GM19099 (cell line): Measurements from ENCODE around the gene NBEA.

Source experiments
- POLR2A ChIP-seq: IDR thresholded peaks from 3 replicates; pipeline ENCODE4 v1.6.1; 2011; ENCODE audit warnings: low read depth; ENCODE audit not compliant: insufficient read length; ENCODE audit errors: extremely low read depth

Gene NBEA

DNA sequence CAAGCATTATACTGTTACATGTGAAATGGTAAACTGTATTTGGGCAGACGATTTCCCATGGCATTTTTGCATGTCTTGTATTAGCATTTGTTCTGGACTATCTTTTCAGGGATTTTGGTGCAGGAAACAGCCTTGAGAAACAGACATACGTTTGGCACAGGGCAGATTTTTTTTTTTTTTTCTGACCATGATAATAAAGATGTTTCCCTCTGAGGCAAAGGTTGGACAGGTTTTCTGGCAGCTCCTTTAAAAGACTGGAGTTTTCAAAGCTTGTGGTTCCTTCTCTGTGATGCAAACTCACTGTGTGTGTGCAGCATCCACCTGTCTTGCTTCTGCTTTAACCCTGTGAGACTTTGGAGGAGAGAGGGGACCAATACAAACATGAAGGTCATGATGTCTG lies 63.0 kb downstream of the NBEA start:
- no peak for TF ChIP-seq POLR2A

GRCh38 chr13:35014606-35015213 lies 72.6 kb downstream of the NBEA start:
- TF ChIP-seq POLR2A: no peak

DNA sequence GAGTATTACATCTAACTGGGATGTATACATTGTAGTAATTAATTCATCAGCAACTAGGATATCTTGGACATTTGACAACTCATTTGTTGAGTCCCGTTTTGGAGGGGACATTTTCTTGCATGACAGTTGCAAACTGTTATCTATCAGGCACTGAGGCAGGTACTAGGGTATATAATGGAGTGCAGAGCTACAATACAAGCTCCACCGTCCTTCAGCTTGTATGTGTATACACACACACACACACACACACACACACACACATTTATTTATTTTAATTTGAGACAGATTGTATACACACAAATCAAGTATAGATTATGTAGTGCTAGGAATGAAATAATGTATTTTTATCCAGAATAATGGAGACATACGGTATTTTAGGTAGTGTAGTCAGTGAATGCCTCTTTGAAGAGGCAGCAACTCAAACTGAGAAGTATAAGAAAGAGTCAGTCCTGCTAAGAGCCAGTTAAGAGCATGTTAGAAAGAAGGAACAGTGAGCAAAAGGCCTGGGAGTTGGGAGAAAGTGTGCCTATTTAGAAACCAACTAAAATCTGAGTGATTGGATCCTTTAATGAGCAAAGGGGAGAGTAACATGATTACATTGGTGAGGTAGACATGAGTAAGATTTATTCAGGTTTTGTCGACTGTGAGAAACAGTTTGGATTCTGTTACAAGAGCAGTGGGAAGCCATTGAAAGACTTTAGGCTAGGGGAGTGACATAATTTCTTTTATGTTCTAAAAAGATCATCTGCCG lies 74.5 kb downstream of the NBEA start:
- TF ChIP-seq POLR2A: no peak

DNA sequence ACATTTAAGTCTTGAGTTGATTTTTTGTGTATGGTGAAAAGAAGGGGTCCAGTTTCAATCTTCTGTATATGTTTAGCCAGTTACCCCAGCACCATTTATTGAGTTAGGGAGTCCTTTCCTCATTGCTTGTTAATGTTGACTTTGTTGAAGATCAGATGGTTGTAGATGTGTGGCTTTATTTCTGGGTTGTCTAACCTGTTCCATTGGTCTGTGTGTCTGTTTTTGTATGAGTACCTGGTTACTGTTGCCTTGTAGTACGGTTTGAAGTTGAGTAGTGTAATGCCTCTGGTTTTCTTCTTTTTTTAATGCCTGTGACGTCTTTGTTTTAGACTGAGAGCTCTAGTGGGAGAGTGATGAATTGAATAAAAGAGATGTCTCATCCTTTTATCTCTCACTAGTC lies 83.2 kb downstream of the NBEA start:
- TF ChIP-seq POLR2A: no peak

DNA sequence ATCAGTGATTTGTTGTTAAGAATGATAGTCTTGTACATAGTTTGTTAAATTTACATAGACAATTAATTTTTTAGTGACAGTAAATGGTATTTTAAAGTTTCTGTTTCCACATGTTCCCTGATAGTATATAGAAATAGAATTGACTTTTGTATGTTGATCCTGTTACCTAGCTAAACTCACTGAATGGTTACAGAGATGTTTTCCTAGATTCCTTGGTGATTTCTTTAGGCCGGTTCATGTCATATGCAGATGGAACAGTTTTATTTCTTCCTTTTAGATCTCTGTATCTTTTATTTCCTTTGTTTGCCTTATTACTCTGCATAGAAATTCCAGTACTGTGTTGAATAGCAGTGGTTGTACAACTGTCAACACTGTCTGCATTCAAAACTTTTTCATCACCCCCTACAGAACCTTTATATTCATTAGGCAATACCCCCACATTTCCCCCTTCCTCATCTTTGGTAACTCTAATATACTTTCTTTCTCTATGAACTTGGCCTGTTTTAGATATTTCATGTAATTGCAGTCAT lies 86.3 kb downstream of the NBEA start:
- no peak for TF ChIP-seq POLR2A

GRCh38 chr13:35039012-35039411 lies 96.9 kb downstream of the NBEA start:
- TF ChIP-seq POLR2A: no peak

DNA sequence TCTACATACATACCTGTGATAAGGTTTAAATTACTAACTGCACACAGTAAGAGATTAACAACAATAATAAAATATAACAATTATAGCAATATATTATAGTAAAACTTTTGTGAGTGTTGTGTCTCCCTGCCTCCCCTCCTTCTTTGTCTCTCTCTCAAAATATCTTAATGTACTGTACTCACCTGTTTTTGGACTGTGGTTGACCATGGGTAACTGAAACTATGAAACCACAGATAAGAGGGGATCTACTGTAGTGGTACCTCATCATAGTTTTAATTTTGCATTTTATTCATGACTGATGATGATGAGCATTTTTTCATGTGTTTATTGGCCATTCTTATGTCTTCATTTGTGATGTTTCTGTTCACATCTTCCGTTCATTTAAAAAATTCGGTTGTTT lies 104.5 kb downstream of the NBEA start:
- TF ChIP-seq POLR2A: no peak

DNA sequence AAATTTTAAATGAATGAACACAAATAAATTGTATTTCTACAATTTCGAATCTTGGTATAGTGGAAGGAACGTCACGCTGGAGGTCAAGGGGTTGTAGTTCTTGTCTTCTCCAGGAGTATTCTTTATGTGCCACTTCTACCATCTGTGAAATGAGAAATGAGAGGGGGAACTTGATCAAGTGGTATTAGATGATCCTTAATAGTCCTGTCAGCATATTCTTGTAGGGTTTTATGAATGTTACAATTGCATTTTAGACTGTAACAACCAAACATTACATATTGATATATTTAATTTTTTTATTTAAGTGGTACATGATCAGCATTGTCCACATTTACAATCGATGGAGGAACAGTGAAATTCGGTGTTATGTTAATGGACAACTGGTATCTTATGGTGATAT lies 113.6 kb downstream of the NBEA start:
- TF ChIP-seq POLR2A: no peak

GRCh38 chr13:35057858-35058257 lies 115.8 kb downstream of the NBEA start:
- TF ChIP-seq POLR2A: no peak

GRCh38 chr13:35086667-35087066 lies 144.6 kb downstream of the NBEA start:
- no peak for TF ChIP-seq POLR2A

DNA sequence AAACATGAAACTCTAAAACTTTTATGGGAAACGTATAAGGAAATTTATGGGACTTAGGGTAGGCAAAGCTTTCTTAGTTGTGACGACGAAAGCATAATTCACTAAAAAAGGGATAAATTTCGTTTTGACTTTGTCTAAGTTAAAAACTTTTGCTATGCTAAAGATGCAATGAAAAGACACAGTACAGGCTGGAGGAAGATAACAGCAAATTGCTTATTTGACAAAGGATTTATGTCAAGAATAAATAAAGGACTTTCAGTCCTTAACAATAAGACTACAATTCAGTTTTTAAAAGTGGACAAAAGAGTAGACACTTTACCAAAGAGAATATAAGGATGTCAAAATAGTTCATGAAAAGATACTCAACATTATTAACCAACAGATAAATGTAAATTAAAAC lies 150.2 kb downstream of the NBEA start:
- no peak for TF ChIP-seq POLR2A

DNA sequence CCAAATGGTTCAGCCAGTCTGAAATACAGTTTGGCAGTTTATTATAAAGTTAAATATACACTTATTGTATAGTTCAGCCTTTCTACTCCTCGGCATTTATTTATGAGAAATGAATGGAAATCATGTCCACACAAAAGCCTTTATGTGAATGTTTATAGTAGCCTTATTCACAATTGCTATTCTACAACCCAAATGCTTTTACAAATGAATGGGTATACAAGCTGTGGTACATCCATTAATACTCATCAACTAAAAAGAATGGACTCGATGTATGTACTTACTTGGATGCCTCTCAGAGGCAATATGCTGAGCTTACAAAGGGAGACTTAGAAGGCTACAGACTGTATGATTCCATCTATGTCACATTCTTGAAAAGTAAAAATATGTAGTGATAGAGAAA lies 150.7 kb downstream of the NBEA start:
- TF ChIP-seq POLR2A: no peak

DNA sequence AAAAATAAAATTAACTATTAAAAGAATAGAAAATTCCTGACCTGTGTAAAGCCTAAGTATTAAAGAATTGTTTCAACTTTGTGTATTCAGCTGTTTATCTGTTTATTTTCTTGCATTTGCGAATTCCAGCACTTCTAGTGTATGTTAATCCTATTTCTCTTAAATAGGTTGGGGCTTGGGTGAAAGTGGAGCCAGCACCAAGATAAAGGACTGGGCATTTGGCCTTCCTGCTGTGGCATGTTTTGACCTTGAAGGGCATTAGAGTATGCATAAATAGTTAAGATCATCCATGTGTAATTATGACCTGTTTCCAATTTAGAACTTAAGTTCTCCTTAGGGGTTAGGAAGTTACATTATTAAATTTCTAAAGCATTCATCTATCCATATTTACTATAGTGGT lies 151.3 kb downstream of the NBEA start:
- TF ChIP-seq POLR2A: no peak

DNA sequence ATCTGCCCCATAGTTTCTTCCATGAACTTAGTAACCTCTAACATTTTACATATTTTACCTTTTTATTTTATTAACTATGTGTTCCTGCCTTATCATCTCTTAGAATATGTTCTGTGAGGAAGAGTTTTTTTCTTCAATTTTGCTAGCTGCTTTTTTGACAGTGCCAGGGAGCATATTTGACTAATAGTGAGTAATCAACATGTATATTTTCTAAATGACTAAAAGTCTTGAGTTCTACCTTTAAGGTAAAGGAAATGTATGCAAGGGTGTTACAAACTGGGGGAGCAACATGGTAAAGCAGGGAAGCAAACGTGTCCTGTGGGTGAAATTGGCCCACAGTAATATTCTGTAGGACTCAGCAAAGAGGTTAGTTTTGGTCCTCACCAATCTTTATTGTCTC lies 165.5 kb downstream of the NBEA start:
- no peak for TF ChIP-seq POLR2A

DNA sequence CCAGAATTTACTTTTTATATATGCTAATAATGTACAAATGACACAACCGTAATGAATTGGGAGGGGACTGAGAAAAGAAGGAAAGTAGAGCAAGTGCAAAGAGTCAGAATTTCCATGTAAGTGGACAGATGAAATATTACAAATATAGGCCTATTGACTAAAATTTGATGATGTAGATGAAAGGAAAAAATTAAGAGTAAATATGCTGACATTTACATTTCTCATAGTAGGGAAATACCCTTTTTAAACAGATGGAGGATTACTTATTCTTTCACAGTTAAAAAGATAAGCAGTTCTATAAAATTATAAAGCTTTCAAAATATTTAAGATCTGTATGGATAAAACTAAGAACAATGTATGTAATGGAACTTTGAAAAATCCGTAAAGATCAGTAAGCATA lies 185.4 kb downstream of the NBEA start:
- no peak for TF ChIP-seq POLR2A

- TF ChIP-seq POLR2A: no peak
Observed at GRCh38 chr13:35129500-35129899, 187.4 kb downstream of the NBEA start.

DNA sequence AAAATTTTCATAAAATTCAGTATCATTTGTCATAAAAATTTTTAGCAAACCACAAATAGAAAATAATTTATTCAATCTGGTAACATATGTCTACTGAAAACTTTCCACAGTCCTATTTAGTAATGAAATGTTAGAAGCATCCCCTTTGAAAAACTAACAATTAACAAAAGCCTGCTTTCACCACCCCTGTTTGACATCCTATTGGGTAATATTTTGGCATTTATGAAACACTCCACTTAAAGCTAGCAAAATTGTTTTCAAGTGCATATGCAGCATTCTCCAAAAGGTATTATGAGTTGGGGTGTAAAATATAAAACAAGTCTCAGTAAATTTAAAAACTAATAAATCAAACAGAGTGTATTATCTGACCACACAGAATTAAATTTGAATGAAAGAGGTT lies 189.4 kb downstream of the NBEA start:
- no peak for TF ChIP-seq POLR2A

DNA sequence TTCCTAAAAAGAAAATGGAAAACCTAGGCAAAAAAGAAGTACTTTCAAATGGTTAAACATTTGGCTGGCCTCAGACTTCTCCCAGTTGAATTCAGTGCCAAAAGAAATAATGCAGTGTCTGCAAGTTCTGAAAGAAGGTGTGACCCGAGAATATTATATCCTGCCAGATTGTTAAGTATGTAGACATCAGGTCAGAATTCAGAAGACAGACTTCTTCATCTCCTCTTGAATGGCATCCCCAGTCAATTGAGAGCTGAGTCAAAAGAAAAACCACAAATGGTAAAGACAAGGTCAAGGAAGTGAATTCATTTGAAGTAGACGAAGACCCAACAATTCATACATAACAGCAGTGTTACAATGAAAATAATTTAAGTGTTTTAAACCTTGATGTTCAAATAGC lies 194.5 kb downstream of the NBEA start:
- TF ChIP-seq POLR2A: no peak

DNA sequence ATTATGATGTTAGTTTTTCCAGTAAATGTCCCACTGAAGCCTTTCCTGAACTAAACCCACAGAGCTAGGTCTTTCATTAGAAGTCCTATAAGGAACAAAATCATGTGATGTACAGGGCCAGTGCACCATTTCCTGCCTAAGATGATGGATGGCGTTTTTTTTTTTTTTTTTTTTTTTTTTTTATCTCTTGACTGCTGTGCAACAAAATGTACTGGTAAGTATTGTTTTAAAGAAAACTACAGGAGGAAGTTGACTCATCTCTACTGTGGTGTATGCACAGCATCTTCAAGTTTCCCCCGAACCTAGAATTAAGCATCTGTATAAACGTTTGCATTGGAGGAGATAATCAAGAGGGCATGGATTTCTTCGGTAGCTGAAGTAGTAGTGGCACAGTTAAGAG lies 197.5 kb downstream of the NBEA start:
- TF ChIP-seq POLR2A: no peak
